NCI-H510A treated with DMSO at 0.1 percent for 48 hours (cell line): Measurements from ENCODE around the gene FOXO4.

Experiments
- DNase-seq: peaks from one replicate; lab custom pipeline; 2025; lab: John Stamatoyannopoulos, UW

The FOXO4 gene

GRCh38 chrX:71099736-71100135, 4.1 kb downstream of the FOXO4 start:
- no peak for DNase-seq

- no peak for DNase-seq
Measured at GRCh38 chrX:71100581-71101505, 5.2 kb downstream of the FOXO4 start.

GRCh38 chrX:71102292-71102691, 6.6 kb downstream of the FOXO4 start:
- no peak for DNase-seq

GRCh38 chrX:71103110-71103983, 7.7 kb downstream of the FOXO4 start:
- no peak for DNase-seq

GRCh38 chrX:71105628-71106027, 10.0 kb downstream of the FOXO4 start:
- no peak for DNase-seq

GRCh38 chrX:71106427-71106826, 10.8 kb downstream of the FOXO4 start, which contains the start of gene CXorf65:
Gene CXorf65 (minus strand): TSS chrX:71106740. CDS start chrX:71106556, 184 bp downstream.
- DNase-seq = no peak

GRCh38 chrX:71107245-71107644, 11.6 kb downstream of the FOXO4 start:
- no peak for DNase-seq

GRCh38 chrX:71107762-71108360, 12.2 kb downstream of the FOXO4 start:
- no peak for DNase-seq

- no peak for DNase-seq
Measured at GRCh38 chrX:71109051-71109450, 13.4 kb downstream of the FOXO4 start.

- no peak for DNase-seq
Measured at GRCh38 chrX:71111141-71111843, 15.6 kb downstream of the FOXO4 start, which contains the start of gene IL2RG. Gene IL2RG (minus strand): TSS chrX:71111577. CDS start chrX:71111539, 38 bp downstream.

- no peak for DNase-seq
Measured at GRCh38 chrX:71111921-71112431, 16.3 kb downstream of the FOXO4 start.

GRCh38 chrX:71117358-71117757, 21.7 kb downstream of the FOXO4 start:
- peak; percentile 12 for DNase-seq

- DNase-seq = peak; percentile 74
Measured at GRCh38 chrX:71118032-71118984, 22.7 kb downstream of the FOXO4 start, which contains the start of gene MED12. Gene MED12 (plus strand): TSS chrX:71118596. CDS start chrX:71118755, 159 bp downstream.

GRCh38 chrX:71118985-71119535, 23.4 kb downstream of the FOXO4 start:
- no peak for DNase-seq

- DNase-seq = no peak
Measured at GRCh38 chrX:71128166-71128833, 32.6 kb downstream of the FOXO4 start.

- DNase-seq = peak; percentile 25
Measured at GRCh38 chrX:71128915-71129765, 33.5 kb downstream of the FOXO4 start.

GRCh38 chrX:71131510-71131909, 35.9 kb downstream of the FOXO4 start:
- no peak for DNase-seq

GRCh38 chrX:71140440-71140839, 44.8 kb downstream of the FOXO4 start:
- DNase-seq = no peak
